Endodermal cell (in vitro differentiated cells): ENCODE results near the gene KRTAP10-5. TPM values are rescaled to one million over a fixed set of nuclear protein-coding genes. Genes with fewer than 3 reads are reported as not detected.

Experiments
- DNase-seq: peaks from one replicate; pipeline ENCODE4 v3.0.0-alpha.2; 2017
- H3K27ac ChIP-seq: 2 replicates; pipeline ENCODE4 v1.5.1; 2013; ENCODE audit warnings: mild to moderate bottlenecking, low read depth, low read length, moderate library complexity
- H3K27me3 ChIP-seq: 2 replicates; pipeline ENCODE4 v1.6.1; 2013; ENCODE audit warnings: mild to moderate bottlenecking, low read length, moderate library complexity; ENCODE audit not compliant: insufficient read depth, control insufficient read depth, poor library complexity, severe bottlenecking
- H3K36me3 ChIP-seq: 2 replicates; pipeline ENCODE4 v1.7.0; 2013; ENCODE audit warnings: mild to moderate bottlenecking, low read length, moderate library complexity; ENCODE audit not compliant: control insufficient read depth, insufficient read depth
- H3K4me1 ChIP-seq: one replicate; pipeline ENCODE4 v1.7.0; 2013; ENCODE audit warnings: low read length; ENCODE audit not compliant: control insufficient read depth, insufficient read depth
- H3K4me3 ChIP-seq: 2 replicates; pipeline ENCODE4 v1.5.1; 2013; ENCODE audit warnings: mild to moderate bottlenecking, low read length, moderate library complexity
- H3K9ac ChIP-seq: 2 replicates; pipeline ENCODE4 v1.6.1; 2013; ENCODE audit warnings: mild to moderate bottlenecking, low read length, moderate library complexity; ENCODE audit not compliant: poor library complexity, severe bottlenecking; ENCODE audit errors: extremely low read depth
- H3K9me3 ChIP-seq: 2 replicates; pipeline ENCODE4 v1.6.1; 2013; ENCODE audit warnings: mild to moderate bottlenecking, low read length, moderate library complexity; ENCODE audit not compliant: control insufficient read depth
- H3K27ac Mint-ChIP-seq: 2 replicates; pipeline ENCODE4 v1.8.0; 2020; ENCODE audit warnings: mixed read lengths
- H3K27me3 Mint-ChIP-seq: 2 replicates; pipeline ENCODE4 v1.8.0; 2021; ENCODE audit warnings: mild to moderate bottlenecking, mixed read lengths; ENCODE audit not compliant: insufficient read depth
- H3K36me3 Mint-ChIP-seq: 2 replicates; pipeline ENCODE4 v1.8.0; 2020; ENCODE audit warnings: low read depth, mixed read lengths
- H3K4me1 Mint-ChIP-seq: 2 replicates; pipeline ENCODE4 v1.8.0; 2020; ENCODE audit warnings: mixed read lengths
- H3K4me3 Mint-ChIP-seq: 2 replicates; pipeline ENCODE4 v1.8.0; 2020; ENCODE audit warnings: mild to moderate bottlenecking, moderate library complexity, mixed read lengths
- H3K9me3 Mint-ChIP-seq: 2 replicates; pipeline ENCODE4 v1.8.0; 2020; ENCODE audit warnings: mild to moderate bottlenecking, mixed read lengths
- WGBS, 2 experiments: methylation state at CpG; one replicate each; pipeline versions ENCODE4 v1.1.5 to v1.1.7; 2013; ENCODE audit warnings: missing lambda C conversion rate in 2 of 2, mixed read lengths in 1 of 2; ENCODE audit not compliant: insufficient coverage in 1 of 2, insufficient read length in 1 of 2; 5-methylcytosine and 5-hydroxymethylcytosine counted together
- total RNA-seq, 2 donors: library from RNA; stranded (reverse); fragmentation: NEBNext Ultra II Directional in 1 of 2; extraction: Animal tissue kit (Norgen Biotek cat#: 25700) in 1 of 2; gene quantifications; 2 replicates in 1 of 2; 3 replicates in 1 of 2; pipeline ENCODE4 v1.2.1, GENCODE V29; 2021
- TF ChIP-seq, protein P1 (sequence below): fragments of 200-600 bp; sonication (generic); conservative IDR thresholded peaks from 2 replicates; pipeline ENCODE4 v1.5.0; 2021; ENCODE audit warnings: antibody characterized with exemption, mild to moderate bottlenecking

Gene KRTAP10-5
- total RNA-seq, 2 donors from 2014 or later = not detected

DNA sequence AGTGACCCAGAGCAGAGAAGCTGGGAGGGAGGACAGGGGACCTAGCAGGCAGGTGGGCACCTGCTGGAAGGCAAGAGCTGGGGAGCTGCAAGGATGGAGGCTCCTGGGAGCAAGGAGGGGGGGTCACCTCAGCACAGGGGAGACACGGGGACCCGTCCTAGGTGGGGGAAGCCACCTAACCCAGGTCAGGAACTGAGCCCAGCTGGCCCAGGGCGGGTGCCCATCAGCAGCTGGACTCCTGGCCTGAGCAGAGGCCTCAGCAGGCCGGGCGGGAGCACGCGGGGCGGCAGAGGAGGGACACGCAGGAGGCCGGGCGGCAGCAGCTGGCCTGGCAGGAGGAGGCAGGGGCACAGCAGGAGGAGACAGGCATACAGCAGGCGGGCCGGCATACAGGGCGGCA is 41.4 kb downstream of the KRTAP10-5 start:
- no peaks in the 10 kb centered on the region for H3K4me1 Mint-ChIP-seq
- TF ChIP-seq, protein P1, sequence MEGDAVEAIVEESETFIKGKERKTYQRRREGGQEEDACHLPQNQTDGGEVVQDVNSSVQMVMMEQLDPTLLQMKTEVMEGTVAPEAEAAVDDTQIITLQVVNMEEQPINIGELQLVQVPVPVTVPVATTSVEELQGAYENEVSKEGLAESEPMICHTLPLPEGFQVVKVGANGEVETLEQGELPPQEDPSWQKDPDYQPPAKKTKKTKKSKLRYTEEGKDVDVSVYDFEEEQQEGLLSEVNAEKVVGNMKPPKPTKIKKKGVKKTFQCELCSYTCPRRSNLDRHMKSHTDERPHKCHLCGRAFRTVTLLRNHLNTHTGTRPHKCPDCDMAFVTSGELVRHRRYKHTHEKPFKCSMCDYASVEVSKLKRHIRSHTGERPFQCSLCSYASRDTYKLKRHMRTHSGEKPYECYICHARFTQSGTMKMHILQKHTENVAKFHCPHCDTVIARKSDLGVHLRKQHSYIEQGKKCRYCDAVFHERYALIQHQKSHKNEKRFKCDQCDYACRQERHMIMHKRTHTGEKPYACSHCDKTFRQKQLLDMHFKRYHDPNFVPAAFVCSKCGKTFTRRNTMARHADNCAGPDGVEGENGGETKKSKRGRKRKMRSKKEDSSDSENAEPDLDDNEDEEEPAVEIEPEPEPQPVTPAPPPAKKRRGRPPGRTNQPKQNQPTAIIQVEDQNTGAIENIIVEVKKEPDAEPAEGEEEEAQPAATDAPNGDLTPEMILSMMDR = no peak
- Histone ChIP-seq H3K27ac (no peak overlapping the region), H3K4me1 (no peaks in the 10 kb centered on the region), H3K36me3 (no peaks in the 10 kb centered on the region), H3K9ac (no peak overlapping the region), H3K9me3 (no peaks in the 10 kb centered on the region), H3K4me3 (no peak overlapping the region), H3K27me3 (no peaks in the 10 kb centered on the region)
- 79 to 86% methylated on average over 8 to 14 of the region's 14 CpGs for WGBS, 2 experiments
- no peak overlapping the region for H3K4me3 Mint-ChIP-seq
- no peaks in the 10 kb centered on the region for H3K27me3 Mint-ChIP-seq
- no peaks in the 10 kb centered on the region for H3K36me3 Mint-ChIP-seq
- no peaks in the 10 kb centered on the region for H3K9me3 Mint-ChIP-seq
- no peak for DNase-seq
- H3K27ac Mint-ChIP-seq = no peak overlapping the region

DNA sequence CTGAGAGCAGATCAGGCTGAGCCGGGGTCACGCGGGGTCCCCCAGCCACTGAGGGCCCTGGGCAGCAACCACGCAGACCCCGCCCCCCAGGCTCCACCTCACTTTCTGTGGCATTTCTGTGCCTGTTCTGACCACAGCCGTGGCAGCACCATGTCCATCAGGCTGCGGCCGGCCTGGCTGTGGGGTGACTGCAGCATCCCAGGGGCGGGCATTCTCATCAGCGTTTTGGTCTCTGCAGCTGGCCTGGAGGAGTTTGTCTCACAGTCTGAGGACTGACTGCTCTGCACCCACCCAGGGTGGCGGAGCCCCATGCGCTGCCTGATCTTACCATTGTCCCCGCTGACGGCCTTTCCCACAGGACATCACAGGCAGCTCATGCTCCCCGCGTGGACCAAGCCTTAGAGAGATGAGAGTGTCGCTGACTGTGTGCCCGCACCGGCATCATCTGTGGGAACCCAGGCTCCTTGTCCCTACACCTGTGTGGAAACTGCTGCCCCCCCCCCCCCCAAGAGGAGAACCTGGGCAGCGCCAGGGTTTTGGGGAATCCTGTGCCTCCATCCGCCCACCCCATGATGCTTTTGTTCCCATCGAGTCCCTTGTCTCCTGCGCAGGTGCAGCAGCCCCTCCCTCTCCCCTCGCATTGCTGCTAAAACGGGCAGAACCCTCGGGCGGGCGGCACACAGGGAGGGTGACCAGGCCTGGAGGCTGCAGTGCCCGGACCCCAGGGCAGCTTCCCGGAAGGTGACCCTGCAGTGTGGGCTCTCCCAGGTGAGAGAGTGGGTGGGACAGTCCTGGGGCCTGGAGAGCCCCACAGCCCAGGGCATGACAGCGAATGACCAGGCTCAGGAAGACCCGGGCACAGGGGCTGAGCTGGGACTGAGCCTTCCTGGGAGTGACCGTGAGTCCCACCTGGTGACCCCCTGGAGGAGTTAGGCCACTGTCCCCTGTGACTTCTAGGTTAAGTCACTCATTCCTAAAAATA is 42.2 kb downstream of the KRTAP10-5 start:
- no peaks in the 10 kb centered on the region for H3K9me3 ChIP-seq
- WGBS, 2 experiments = 93 to 96% methylated on average over 15 to 33 of the region's 33 CpGs
- H3K9me3 Mint-ChIP-seq = no peaks in the 10 kb centered on the region

DNA sequence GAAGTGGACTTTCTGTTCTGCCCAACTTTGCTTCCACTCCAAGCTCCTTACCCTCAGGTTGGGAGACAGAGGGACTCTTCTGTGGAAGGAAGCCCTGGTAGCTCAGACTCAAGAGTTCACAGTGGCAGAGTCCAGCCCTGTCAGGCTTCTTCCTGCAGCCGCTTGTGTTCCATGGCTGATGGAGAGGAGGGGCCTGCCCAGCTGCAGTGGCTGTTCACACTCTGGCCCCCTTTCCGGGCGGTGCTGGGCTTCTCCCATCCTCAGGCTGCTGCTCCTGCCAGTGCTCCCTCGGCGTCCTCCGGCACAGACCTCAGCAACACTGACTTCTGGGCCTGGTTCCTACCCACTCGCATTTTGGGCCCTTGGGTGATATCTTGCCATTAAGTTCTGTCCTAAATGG is 44.4 kb downstream of the KRTAP10-5 start:
- no peak overlapping the region for H3K4me3 ChIP-seq
- Mint-ChIP-seq H3K9me3 (no peaks in the 10 kb centered on the region), H3K4me3 (no peak overlapping the region), H3K36me3 (no peaks in the 10 kb centered on the region), H3K4me1 (no peaks in the 10 kb centered on the region), H3K27ac (no peak overlapping the region), H3K27me3 (no peaks in the 10 kb centered on the region)
- H3K36me3 ChIP-seq = no peaks in the 10 kb centered on the region
- TF ChIP-seq, protein P1 = no peak
- no peaks in the 10 kb centered on the region for H3K4me1 ChIP-seq
- no peaks in the 10 kb centered on the region for H3K27me3 ChIP-seq
- DNase-seq = peak; percentile 37
- no peak overlapping the region for H3K27ac ChIP-seq
- H3K9ac ChIP-seq = no peak overlapping the region
- no peaks in the 10 kb centered on the region for H3K9me3 ChIP-seq
- WGBS, 2 experiments = 77 to 84% methylated on average over 6 to 7 of the region's 7 CpGs

More for the DNA sequence above, 42.2 kb downstream of the KRTAP10-5 start:
- DNase-seq = no peak
- H3K27ac Mint-ChIP-seq = no peak overlapping the region
- Histone ChIP-seq H3K36me3 (no peaks in the 10 kb centered on the region), H3K27ac (no peak overlapping the region), H3K4me3 (no peak overlapping the region), H3K27me3 (no peaks in the 10 kb centered on the region), H3K4me1 (no peaks in the 10 kb centered on the region), H3K9ac (no peak overlapping the region)
- no peaks in the 10 kb centered on the region for H3K36me3 Mint-ChIP-seq
- no peaks in the 10 kb centered on the region for H3K27me3 Mint-ChIP-seq
- H3K4me1 Mint-ChIP-seq = no peaks in the 10 kb centered on the region
- TF ChIP-seq, protein P1 = no peak
- H3K4me3 Mint-ChIP-seq = no peak overlapping the region
